SU-DHL-6 (cell line): ENCODE data around the gene FUT8.

Experiments
- CTCF ChIP-seq: fragments of 200-600 bp; sonication (generic); IDR thresholded peaks from one replicate; pipeline ENCODE4 v1.5.1; 2017; ENCODE audit warnings: antibody characterized with exemption, mild to moderate bottlenecking, low read length, moderate library complexity; ENCODE audit not compliant: insufficient read depth, poor library complexity, severe bottlenecking
- EZH2phosphoT487 ChIP-seq: fragments of 200-600 bp; sonication (generic), shearing (Covaris generic); conservative IDR thresholded peaks from 2 replicates; pipeline ENCODE4 v1.6.1; 2018; ENCODE audit warnings: mild to moderate bottlenecking, antibody characterized with exemption, low read length, moderate library complexity, mixed read lengths

DNA sequence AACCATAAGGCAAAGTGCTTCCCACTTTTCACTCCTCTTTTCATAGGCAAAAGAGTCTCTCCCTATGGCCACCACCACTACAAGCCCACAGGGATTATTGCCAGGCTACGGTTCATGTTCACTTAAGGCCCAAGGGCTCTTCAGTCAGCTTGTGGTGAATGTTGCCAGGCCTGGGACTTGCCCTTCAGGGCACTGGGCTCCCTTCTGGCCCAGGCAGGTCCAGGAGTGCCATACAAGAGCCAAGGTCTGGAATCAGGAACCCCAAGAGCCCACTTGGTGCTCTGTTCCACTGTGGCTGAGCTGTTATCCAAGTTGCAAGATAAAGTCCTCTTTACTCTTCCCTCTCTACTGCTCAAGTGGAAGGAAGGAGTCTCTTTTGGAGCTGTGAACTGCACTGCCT is 307.6 kb downstream of the FUT8 start:
- no peak for TF ChIP-seq CTCF
- TF ChIP-seq EZH2phosphoT487 = no peak
